GM19452 (cell line): ENCODE measurements around the gene KLK8.

Source experiments
- ATAC-seq: cut with Tn5 transposase; IDR thresholded peaks from one replicate; pipeline ENCODE4 v1.9.1; 2021; ENCODE audit not compliant: unreplicated experiment

KLK8 gene

GRCh38 chr19:51001515-51001914 is at the start of gene KLK8:
KLK8 (minus strand) TSS chr19:51001604; CDS start chr19:51001167, 437 bp downstream.
- no peak for ATAC-seq

DNA sequence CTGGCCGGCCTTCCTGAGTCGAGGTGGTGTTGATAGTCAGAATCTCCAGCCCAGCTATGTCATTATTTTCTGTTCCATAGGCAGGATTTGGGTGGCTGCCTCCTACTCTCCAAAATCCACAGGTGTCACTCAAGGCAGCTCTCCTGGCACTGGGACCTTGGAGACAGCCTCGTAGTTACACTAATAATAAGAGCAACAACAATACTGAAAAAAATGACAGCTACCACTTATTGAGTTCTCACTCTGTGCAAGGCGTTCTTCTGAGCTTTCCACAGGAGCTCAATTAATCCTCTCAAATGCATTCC is 45.6 kb upstream of the KLK8 start:
- ATAC-seq = no peak

DNA sequence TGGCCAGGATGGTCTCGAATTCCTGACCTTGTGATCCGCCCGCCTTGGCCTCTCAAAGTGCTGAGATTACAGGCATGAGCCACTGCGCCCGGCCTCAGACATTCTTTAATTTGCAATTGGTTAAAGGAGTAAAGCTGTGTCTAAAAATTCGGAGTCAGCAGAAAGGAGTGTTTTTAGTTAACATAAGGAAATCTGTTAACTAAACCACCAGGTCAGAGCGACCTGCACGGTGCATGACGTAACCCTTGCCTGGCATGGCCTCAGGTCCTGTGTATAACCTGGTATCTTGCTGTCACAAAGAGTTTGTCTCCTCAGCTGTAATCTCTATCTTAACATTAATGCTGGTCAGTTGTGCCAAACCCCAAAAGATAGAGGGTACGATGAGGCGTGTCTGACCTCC is 42.9 kb upstream of the KLK8 start:
- no peak for ATAC-seq

DNA sequence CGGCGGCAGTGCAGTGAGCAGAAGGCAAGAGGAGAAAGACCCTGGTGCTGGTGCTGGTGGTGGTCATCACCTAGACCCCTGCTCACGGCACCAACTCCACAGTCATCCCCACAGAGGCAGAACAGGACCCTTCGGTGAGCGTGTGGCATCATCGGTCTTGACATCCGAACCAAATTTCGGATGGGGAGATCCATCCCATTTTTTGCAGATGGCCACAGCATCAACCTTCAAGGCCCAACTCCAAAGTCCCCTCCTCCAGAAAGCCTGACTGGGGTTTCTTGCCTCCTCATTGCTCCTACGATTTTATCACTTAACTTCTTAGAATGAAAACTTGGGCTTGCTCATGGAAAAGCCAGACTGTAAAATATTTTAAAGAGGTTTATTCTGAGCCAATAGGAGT is 42.1 kb upstream of the KLK8 start:
- no peak for ATAC-seq

DNA sequence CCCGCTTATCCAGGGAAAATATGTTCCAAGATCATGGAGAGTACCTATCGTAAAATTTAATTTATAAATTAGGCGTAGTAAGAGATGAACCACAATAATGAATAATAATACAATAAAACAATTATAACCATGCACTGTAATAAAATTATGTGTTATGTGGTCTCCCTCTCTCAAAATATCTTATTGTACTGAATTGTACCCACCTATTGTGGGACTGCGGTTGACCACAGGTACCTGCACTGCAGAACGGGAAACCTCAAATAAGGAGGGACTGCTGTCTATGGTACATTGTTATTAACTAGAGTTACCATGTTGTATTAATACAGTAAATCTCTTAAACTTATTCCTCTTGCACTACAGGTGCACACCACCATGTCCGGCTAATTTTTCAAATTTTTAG is 38.7 kb upstream of the KLK8 start:
- no peak for ATAC-seq

GRCh38 chr19:51036519-51036918 is 35.1 kb upstream of the KLK8 start:
- ATAC-seq = no peak

DNA sequence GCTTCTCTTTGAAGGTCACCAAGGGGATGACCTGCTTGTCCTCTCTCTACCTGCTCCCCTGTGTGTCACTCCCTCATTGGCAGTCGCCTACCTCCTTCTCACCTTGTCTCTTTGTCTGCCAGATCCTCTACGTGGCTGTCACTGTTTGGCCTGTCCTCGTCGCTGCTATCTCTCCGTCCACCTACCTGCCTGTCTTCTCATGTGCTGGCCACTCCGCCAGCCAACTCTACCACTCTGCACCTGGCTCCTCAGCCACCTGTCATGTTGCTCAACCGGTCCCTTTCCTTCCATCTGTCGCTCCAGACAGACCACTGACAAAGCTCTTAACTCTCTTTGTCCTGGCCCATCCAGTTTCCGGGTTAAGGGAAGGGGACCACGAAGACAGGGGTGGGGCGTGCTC is 33.3 kb upstream of the KLK8 start, which contains the start of gene KLK12:
Gene KLK12, minus strand, starts transcription at position 299 of the 400 bp plus-strand sequence. CDS start 381 bp downstream, outside the sequence.
- ATAC-seq = no peak

GRCh38 chr19:51031880-51032225 is 30.4 kb upstream of the KLK8 start:
- no peak for ATAC-seq

GRCh38 chr19:51031220-51031879 is 29.9 kb upstream of the KLK8 start:
- no peak for ATAC-seq

GRCh38 chr19:51030631-51031030 is 29.2 kb upstream of the KLK8 start:
- no peak for ATAC-seq

DNA sequence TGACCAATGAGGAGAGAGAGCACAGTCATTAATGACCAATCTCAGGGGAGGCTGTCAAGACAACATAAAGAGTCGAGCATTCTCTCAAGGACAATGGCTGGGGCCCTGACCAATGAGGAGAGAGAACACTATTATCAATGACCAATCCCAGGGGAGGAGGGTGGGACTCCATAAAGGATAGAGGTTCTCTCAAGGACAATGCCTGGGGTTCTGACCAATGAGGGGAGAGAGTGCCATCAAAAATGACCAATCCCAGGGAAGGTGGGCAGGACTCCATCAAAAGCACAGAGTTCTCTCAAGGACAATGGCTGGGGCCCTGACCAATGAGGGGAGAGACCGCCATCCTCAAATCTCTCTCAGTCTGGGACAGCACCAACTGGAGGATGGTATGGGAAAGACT is 28.3 kb upstream of the KLK8 start:
- no peak for ATAC-seq

DNA sequence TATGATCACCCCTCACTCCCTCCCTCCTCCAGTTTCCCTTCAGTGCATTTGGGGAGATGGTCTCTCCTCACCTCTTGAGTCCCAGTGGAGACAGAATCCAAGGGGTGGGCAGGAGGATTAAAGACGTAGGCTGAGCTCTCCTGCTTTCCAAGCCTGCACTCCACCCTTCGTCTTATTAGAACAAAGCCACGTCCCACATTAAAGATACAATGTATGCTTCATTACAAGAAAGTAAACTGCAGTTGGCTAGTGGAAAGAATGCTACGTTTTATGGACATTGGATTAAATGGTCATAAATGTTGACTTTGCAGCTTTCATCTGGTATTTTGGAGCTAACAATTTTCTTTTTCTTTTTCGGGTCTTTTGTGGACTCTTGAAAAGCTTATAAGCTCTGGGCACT is 26.5 kb upstream of the KLK8 start:
- no peak for ATAC-seq

DNA sequence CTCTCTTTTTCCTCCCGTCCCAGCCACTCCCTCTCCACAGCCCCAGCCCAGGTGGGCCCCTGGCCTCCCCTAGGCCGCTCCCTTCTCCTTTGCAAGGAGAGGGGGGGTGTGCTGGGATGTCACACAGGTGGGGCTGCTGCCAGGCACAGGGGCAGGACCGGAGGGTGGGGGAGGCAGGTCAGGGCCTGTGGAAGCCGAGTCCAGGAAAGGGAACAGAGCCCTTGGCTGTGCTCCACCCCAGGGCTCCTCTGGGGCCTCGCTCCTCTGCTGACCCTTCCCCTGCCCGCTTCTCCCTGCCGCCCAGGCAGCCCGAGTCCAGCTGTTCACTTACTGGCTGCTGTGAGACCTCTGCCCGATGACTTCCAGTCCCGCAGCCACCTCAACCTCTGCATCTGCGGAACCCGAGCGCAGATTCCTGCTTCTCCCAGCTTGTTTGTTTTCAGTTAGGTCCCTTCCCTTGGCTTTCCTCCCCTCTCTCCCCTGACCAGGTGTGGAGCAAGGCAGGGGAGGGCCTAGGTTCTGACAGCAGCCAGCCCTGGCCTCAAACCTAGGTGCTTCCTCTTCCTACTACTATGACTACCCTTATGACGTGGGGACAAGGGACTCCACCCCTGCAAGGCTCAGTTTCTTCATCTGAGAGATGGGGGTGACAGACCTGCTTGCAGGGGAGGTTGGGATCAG is 25.9 kb upstream of the KLK8 start:
- ATAC-seq = no peak

GRCh38 chr19:51026554-51026831 is 25.1 kb upstream of the KLK8 start, which contains the start of gene KLK11:
KLK11 (minus strand) TSS chr19:51026616; CDS start chr19:51025631, 985 bp downstream.
- no peak for ATAC-seq

DNA sequence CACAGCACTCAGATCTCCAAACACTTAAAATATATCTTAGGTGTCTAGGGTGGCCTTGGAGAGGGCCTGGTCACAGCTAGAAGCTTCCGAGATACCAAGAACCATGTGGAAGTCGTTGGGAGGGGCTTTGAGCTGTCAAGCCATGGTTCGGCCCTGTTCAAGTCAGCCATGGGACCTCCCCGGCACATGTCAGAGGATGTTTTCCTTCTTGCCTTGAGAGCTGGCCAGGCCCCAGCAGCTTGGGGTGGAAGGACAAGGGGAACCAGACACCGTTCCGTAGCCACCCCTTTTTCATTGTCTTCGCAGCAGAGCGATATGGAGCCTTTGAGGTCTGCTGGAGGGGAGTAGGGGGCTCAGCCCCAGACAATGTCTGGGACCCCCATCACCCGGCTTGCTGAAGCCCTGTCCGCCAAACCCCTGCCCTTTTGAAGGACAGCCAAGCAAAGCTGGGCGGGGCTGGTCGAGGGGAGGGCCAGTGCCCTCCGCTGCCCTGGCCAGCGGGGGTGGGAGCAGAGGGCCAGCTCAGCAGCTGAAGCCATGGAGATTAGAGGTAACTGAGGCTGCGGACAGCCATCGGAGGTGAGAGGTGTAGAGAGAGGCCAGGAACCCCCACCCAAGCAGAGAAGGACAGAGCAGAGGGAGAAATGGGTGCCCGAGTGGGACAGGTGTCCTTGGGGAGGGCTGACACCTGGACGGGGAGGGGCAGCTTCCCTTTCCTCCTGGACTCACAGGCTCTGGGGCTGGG is 24.6 kb upstream of the KLK8 start:
- no peak for ATAC-seq

- ATAC-seq = no peak
These were observed 24.0 kb upstream of the KLK8 start for GRCh38 chr19:51025401-51025800.

DNA sequence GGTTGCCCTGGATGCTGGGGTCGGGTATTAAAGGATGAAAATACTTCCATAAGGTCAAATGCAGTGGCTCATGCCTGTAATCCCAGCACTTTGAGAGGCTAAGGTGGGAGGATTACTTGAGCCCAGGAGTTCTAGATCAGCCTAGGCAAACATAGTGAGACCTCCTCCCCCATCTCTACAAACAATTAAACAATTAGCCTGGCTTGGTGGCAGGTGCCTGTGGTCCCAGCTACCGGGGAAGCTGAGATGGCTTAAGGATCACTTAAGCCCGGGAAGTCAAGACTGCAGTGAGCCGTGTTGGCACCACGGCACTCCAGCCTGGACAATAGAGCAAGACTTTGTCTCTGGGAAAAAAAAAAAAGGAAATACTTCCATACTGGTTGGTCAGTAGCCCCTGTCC is 23.5 kb upstream of the KLK8 start:
- no peak for ATAC-seq

DNA sequence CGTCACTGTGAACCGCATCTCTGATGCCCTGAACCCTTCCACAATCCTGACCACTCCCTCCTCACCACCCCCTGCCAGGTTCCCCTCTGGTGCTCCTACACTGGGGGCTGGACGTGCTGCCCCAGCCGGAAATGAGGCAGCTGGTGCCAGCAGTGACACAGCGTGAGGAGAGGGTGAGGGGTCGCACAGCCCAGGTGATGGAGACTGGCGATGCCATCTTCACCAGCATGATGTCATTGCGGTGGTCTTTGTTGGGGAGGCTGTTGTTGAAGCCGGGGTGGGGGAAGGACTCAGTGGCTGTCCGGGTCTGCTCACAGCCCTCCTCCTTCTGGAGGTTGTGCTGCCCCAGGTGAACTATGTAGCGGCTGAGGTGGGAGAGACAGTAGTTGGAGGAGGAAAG is 22.5 kb upstream of the KLK8 start:
- ATAC-seq = no peak

GRCh38 chr19:51022526-51022925 is 21.1 kb upstream of the KLK8 start:
- ATAC-seq = no peak

- ATAC-seq = no peak
These were observed 19.7 kb upstream of the KLK8 start for GRCh38 chr19:51020988-51021651.

- ATAC-seq = no peak
These were observed 18.1 kb upstream of the KLK8 start, which contains the start of gene KLK10 for GRCh38 chr19:51019544-51019925. KLK10 (minus strand) TSS chr19:51019709; CDS start chr19:51019130, 579 bp downstream.
